ENCODE data around the gene CD86. TPM values are rescaled to one million over a fixed set of nuclear protein-coding genes. Genes with fewer than 3 reads are reported as not detected.

Gene CD86
- total and polyA plus RNA-seq, 2 of the 8 experiments (the other 6 are each of a cell fraction or from before 2014, with no cell fraction given) = 0.12 to 0.30 TPM

GRCh38 chr3:122060040-122060698 lies 5.0 kb downstream of the CD86 start:
- Histone ChIP-seq H2AFZ (ENCODE audit: low read length) (0 out of 2 replicates have a peak overlapping the region, but pooled peaks have one; percentile 34), H3K4me3 (ENCODE audit: extremely low read depth in 1 of 4, insufficient read depth in 2 of 4, low read depth in 3 of 4, low read length in 4 of 4) (no peak overlapping the region), H3K27ac (ENCODE audit: low read depth, low read length) (no peak overlapping the region), H2BK15ac (ENCODE audit: low read length) (no peak overlapping the region), H3K4ac (replicated peaks; ENCODE audit: insufficient read length, low read depth, low read length) (no peak overlapping the region), H3K18ac (ENCODE audit: extremely low read depth, low read length) (no peak overlapping the region), H2BK20ac (ENCODE audit: low read length) (no peak overlapping the region), H3K4me2 (ENCODE audit: insufficient read depth in 1 of 2, low read depth in 2 of 2, low read length in 2 of 2) (no peak overlapping the region), H4K20me1 (replicated peaks in 1 of 2; ENCODE audit: control insufficient read depth in 1 of 2, insufficient read depth in 2 of 2, low read length in 2 of 2) (no peaks in the 10 kb centered on the region), H2BK120ac (replicated peaks; ENCODE audit: low read depth, low read length) (no peak overlapping the region), H3K79me2 (ENCODE audit: control insufficient read depth in 1 of 2, insufficient read depth in 2 of 2, low read length in 2 of 2) (no peaks in the 10 kb centered on the region), H3K9ac (replicated peaks in 1 of 4; ENCODE audit: extremely low read depth in 1 of 4, low read depth in 3 of 4, low read length in 3 of 4) (no peak overlapping the region), H4K5ac (ENCODE audit: insufficient read length, low read depth, low read length) (no peak overlapping the region), H3K27me3 (replicated peaks in 1 of 4; ENCODE audit: control insufficient read depth in 3 of 4, extremely low read depth in 1 of 4, insufficient read depth in 3 of 4, low read length in 3 of 4) (no peaks in the 10 kb centered on the region), H3K14ac (ENCODE audit: insufficient read length) (no peak overlapping the region), H4K8ac (ENCODE audit: extremely low read depth, insufficient read depth, low read length) (no peak overlapping the region), H2BK12ac (ENCODE audit: low read depth, low read length) (no peak overlapping the region), H3K23ac (ENCODE audit: insufficient read length) (no peak overlapping the region), H3K36me3 (ENCODE audit: control insufficient read depth in 2 of 4, insufficient read depth in 4 of 4, low read length in 3 of 4) (no peaks in the 10 kb centered on the region), H3K79me1 (ENCODE audit: low read depth, low read length) (no peaks in the 10 kb centered on the region), H3K9me3 (ENCODE audit: insufficient read depth in 2 of 2, low read depth in 1 of 2, low read length in 1 of 2) (no peaks in the 10 kb centered on the region), H4K91ac (replicated peaks; ENCODE audit: insufficient read length, low read length) (no peak overlapping the region), H2BK5ac (ENCODE audit: low read depth, low read length) (no peak overlapping the region), H3K56ac (replicated peaks; ENCODE audit: insufficient read length, low read depth, low read length) (no peak overlapping the region), H2AK5ac (ENCODE audit: low read depth, low read length) (no peak overlapping the region), H3K4me1 (replicated peaks in 1 of 4; ENCODE audit: control insufficient read depth in 3 of 4, insufficient read depth in 4 of 4, low read length in 3 of 4) (no peaks in the 10 kb centered on the region), H3K23me2 (ENCODE audit: low read depth, low read length) (no peaks in the 10 kb centered on the region; the same call in 1 of the 2 replicates)
- FAIRE-seq = no peak
- POLR2A ChIA-PET (ENCODE audit: partially characterized antibody) = no interaction called here
- DNase-seq (ENCODE audit: low read depth in 1 of 2, low spot score in 2 of 2) = no peak
- WGBS, 2 experiments (ENCODE audit: extremely low coverage in 1 of 2, insufficient coverage in 1 of 2, insufficient read length in 1 of 2, insufficient replicate concordance in 2 of 2, low coverage in 1 of 2, low lambda C conversion rate in 2 of 2, missing lambda C conversion rate in 1 of 2) = 92% methylated on average over 6 of the region's 6 CpGs; no CpG with 5 or more reads in 1 of the 2 experiments
- no peak for TF ChIP-seq TEAD4 (IDR thresholded peaks at IDR 0.05; ENCODE audit: low read depth, low read length)
- no peak for TF ChIP-seq SP1 (IDR thresholded peaks at IDR 0.05; ENCODE audit: low read depth, low read length)
- TF ChIP-seq JUND (IDR thresholded peaks at IDR 0.05; ENCODE audit: low read length) = no peak
- no peak for TF ChIP-seq RFX5 (IDR thresholded peaks at IDR 0.05; ENCODE audit: borderline replicate concordance, low read depth, low read length)
- TF ChIP-seq HDAC6 (IDR thresholded peaks at IDR 0.05; ENCODE audit: low read depth, low read length) = no peak
- no peak for TF ChIP-seq CEBPB (IDR thresholded peaks at IDR 0.05; ENCODE audit: low read depth, low read length)
- no peak for TF ChIP-seq TBP (IDR thresholded peaks at IDR 0.05; ENCODE audit: low read depth, low read length)
- CTCF ChIA-PET (ENCODE audit: partially characterized antibody) = interaction anchor here (0.8 kb wide), 1 partner anchor 64 kb away, joined by 3 read pairs; no protein-coding TSS in a partner anchor
